GM04503 (cell line): ENCODE results near the gene ERBB3.

ENCODE experiments used
- DNase-seq: peaks from one replicate; pipeline ENCODE4 v3.0.0-alpha.2; 2012; ENCODE audit warnings: low read depth

Gene ERBB3

GRCh38 chr12:56137853-56138571 lies 58.0 kb downstream of the ERBB3 start:
- no peak for DNase-seq

GRCh38 chr12:56141946-56142784 lies 62.2 kb downstream of the ERBB3 start:
- DNase-seq: no peak

- no peak for DNase-seq
Observed at GRCh38 chr12:56143217-56143616, 63.3 kb downstream of the ERBB3 start.

GRCh38 chr12:56143870-56144269 lies 63.9 kb downstream of the ERBB3 start:
- DNase-seq: no peak

GRCh38 chr12:56145217-56145616 lies 65.3 kb downstream of the ERBB3 start:
- no peak for DNase-seq

GRCh38 chr12:56146492-56147460 lies 66.8 kb downstream of the ERBB3 start:
- DNase-seq: no peak

GRCh38 chr12:56150563-56150962 lies 70.6 kb downstream of the ERBB3 start:
- DNase-seq: no peak

- DNase-seq: no peak
Observed at GRCh38 chr12:56151672-56152131, 71.7 kb downstream of the ERBB3 start.

GRCh38 chr12:56152132-56152755 lies 72.3 kb downstream of the ERBB3 start, which contains the start of gene MYL6B:
Gene MYL6B, plus strand, starts transcription at chr12:56152587. Its CDS starts 1,332 bp downstream, at chr12:56153919.
- peak; percentile 47 for DNase-seq
